Cardiac fibroblast (primary cell): Measurements from ENCODE around the gene RHBDD2.
"Not testable (repeated sequence)": the region's sequence is repeated elsewhere in the genome, so short reads cannot be mapped to it uniquely, and the experiment has no call there.

Experiments
- DNase-seq, 2 donors: peaks; one replicate each; pipeline versions ENCODE4 v3.0.0 to v3.0.0-alpha.2; 2010; ENCODE audit warnings: low read depth in 2 of 2
- H3K4me3 ChIP-seq, 2 donors: replicated peaks in 1 of 2; 1 replicate in 1 of 2; 2 replicates in 1 of 2; pipeline ENCODE4 v1.5.1; 2011; ENCODE audit warnings: low read depth in 2 of 2, low read length in 2 of 2, mild to moderate bottlenecking in 2 of 2, moderate library complexity in 1 of 2
- CTCF ChIP-seq: IDR thresholded peaks from one replicate; pipeline ENCODE4 v1.5.1; 2011; ENCODE audit warnings: low read depth, mild to moderate bottlenecking, low read length, inconsistent platforms

The RHBDD2 gene

DNA sequence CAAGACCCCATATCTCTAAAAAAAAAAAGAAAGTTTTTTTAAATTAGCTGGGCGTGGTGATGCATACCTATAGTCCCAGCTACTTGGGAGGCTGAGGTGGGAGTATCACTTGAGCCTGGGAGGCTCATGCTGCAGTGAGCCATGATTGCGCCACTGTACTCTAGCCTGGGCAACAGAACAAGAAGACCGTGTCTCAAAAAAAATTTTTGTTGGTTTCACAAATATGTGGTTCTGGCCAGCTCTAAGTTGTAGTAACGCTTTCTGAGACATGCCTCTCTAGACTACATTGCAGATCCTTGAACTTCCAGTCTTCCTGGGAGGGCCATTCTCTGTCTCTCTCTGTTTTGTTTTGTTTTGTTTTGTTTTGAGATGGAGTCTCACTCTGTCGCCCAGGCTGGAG lies 24.6 kb upstream of the RHBDD2 start:
- peak; percentile 78 to 89 for DNase-seq
- no peak for TF ChIP-seq CTCF
- no peak overlapping the region for H3K4me3 ChIP-seq

GRCh38 chr7:75854813-75855345 lies 24.0 kb upstream of the RHBDD2 start:
- H3K4me3 ChIP-seq, result not testable (repeated sequence)
- DNase-seq, result peak in 1 of 2 donors; percentile 26

DNA sequence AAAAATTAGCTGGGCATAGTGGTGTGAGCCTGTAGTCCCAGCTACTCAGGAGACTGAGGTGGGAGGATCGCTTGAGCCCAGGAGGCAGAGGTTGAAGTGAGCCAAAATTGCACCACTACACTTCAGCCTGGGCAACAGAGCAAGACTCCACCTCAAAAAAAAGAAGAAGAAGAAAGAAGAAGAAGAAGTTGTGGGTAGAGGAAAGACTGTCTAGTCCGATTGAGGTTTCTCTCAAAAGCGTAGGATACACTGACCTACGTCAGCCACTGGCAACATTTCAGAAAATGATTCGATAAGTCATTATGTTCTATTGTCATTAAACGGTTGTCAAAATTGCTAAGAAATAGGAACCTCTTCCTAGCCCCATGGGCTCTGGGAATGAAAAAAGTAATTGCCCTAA lies 22.3 kb upstream of the RHBDD2 start:
- no peak for TF ChIP-seq CTCF
- H3K4me3 ChIP-seq, result no peak overlapping the region
- DNase-seq, result no peak

DNA sequence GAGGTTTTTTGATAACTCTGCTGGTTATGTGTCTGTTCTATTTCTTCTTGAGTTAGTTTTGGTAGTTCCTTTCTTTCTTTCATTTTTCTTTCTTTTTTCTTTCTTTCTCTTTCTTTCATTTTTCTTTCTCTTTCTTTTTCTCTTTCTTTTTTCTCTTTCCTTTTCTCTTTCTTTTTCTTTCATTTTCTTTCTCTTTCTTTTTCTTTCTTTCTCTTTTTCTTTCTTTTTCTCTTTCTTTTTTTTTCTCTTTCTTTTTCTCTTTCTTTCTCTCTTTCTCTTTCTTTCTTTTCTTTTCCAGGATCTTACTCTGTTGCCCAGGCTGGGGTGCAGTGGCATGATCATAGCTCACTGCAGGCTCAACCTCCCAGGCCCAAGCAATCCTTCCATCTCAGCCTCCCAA lies 20.4 kb upstream of the RHBDD2 start:
- H3K4me3 ChIP-seq, result no peak overlapping the region
- no peak for DNase-seq
- no peak for TF ChIP-seq CTCF

GRCh38 chr7:75861636-75862035 lies 17.2 kb upstream of the RHBDD2 start:
- TF ChIP-seq CTCF, result no peak
- peak; percentile 72 to 88 for DNase-seq
- no peak overlapping the region for H3K4me3 ChIP-seq

- DNase-seq, result not testable (repeated sequence)
Observed at GRCh38 chr7:75864251-75864650, 14.6 kb upstream of the RHBDD2 start.

DNA sequence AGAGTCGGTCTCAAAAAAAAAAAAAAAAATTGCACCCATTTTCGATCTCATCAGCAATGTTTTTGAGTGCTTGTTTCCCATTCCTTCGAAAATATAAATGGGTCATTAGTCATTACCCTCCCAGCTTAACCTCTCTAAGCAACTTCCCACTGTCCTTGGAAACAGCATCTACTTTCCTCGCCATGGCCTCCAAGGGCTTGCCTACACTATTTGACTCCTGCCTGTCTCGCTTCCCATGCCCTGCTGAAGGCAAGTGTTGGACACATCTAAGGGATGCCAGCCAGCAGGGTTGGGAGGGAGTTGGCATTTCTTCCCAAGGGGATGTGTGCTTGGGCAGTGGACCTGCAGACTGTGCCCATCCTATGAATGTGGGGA lies 12.7 kb upstream of the RHBDD2 start:
- peak; percentile 41 to 63 for DNase-seq
- no peak overlapping the region for H3K4me3 ChIP-seq
- TF ChIP-seq CTCF, result no peak

More at GRCh38 chr7:75864251-75864650, 14.6 kb upstream of the RHBDD2 start:
- not testable (repeated sequence) for H3K4me3 ChIP-seq
